Measurements from ENCODE around the gene EMCN. TPM values are rescaled to one million over a fixed set of nuclear protein-coding genes. Genes with fewer than 3 reads are reported as not detected.
A peak's percentile ranks its signal among the peaks of the same experiment; 100 is the strongest.

Gene EMCN
- total RNA-seq, 1 donor from 2014 or later = not detected

GRCh38 chr4:100420571-100420970, 97.3 kb downstream of the EMCN start:
- H2AFZ ChIP-seq (replicated peaks) = no peak overlapping the region
- H3K27me3 ChIP-seq = no peaks in the 10 kb centered on the region
- Mint-ChIP-seq H3K4me3 (no peak overlapping the region), H3K36me3 (no peaks in the 10 kb centered on the region), H3K27ac (no peak overlapping the region), H3K9me3 (no peaks in the 10 kb centered on the region), H3K4me1 (no peaks in the 10 kb centered on the region), H3K27me3 (ENCODE audit: insufficient read depth, low read depth) (no peaks in the 10 kb centered on the region)
- no peaks in the 10 kb centered on the region for H3K36me3 ChIP-seq
- H3K27ac ChIP-seq = no peak overlapping the region
- H3K4me1 ChIP-seq = peaks cover 7% of the 10 kb centered on the region
- no peak overlapping the region for H3K4me3 ChIP-seq
- no peak for DNase-seq (ENCODE audit: low spot score)
- H4K20me1 ChIP-seq (ENCODE audit: low read depth) = no peaks in the 10 kb centered on the region
- no peak overlapping the region for H3K4me2 ChIP-seq
- H3K79me2 ChIP-seq (ENCODE audit: low read depth) = no peaks in the 10 kb centered on the region
- no peaks in the 10 kb centered on the region for H3F3A ChIP-seq (ENCODE audit: low read depth)
- no peaks in the 10 kb centered on the region for H3K9me3 ChIP-seq (ENCODE audit: low read depth)
- H3K9ac ChIP-seq = no peak overlapping the region
- TF ChIP-seq, protein P1, sequence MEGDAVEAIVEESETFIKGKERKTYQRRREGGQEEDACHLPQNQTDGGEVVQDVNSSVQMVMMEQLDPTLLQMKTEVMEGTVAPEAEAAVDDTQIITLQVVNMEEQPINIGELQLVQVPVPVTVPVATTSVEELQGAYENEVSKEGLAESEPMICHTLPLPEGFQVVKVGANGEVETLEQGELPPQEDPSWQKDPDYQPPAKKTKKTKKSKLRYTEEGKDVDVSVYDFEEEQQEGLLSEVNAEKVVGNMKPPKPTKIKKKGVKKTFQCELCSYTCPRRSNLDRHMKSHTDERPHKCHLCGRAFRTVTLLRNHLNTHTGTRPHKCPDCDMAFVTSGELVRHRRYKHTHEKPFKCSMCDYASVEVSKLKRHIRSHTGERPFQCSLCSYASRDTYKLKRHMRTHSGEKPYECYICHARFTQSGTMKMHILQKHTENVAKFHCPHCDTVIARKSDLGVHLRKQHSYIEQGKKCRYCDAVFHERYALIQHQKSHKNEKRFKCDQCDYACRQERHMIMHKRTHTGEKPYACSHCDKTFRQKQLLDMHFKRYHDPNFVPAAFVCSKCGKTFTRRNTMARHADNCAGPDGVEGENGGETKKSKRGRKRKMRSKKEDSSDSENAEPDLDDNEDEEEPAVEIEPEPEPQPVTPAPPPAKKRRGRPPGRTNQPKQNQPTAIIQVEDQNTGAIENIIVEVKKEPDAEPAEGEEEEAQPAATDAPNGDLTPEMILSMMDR (IDR thresholded peaks at IDR 0.05) = no peak
- no peak for TF ChIP-seq EZH2 (IDR thresholded peaks at IDR 0.05)
- TF ChIP-seq EZH2phosphoT487 (IDR thresholded peaks at IDR 0.05) = no peak

DNA sequence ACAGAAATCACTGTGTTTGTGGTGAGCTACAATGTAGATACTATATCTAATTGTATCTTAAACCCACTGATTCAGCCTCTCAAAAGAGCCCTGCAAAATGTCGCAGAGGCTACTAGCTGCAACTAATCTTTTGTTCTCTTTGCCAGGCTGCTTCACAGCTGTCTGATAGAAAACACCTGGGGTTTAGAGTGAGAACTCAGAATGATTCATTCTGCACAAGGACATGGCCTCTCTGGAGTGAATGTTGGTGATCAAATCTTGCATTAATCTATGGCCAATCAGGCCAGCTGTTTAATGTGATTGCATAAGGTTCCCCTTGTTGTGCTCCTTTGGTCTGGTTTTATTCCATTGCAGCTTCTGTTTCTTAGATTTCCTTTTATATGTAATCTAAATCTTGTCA, 100.3 kb downstream of the EMCN start:
- no peaks in the 10 kb centered on the region for H4K20me1 ChIP-seq (ENCODE audit: low read depth)
- no peaks in the 10 kb centered on the region for H3F3A ChIP-seq (ENCODE audit: low read depth)
- no peaks in the 10 kb centered on the region for H3K27me3 ChIP-seq
- H3K27ac Mint-ChIP-seq = no peak overlapping the region
- H3K4me1 ChIP-seq = peaks cover 7% of the 10 kb centered on the region
- H3K27me3 Mint-ChIP-seq (ENCODE audit: insufficient read depth, low read depth) = peaks cover 2% of the 10 kb centered on the region
- no peak overlapping the region for H3K4me3 Mint-ChIP-seq
- no peaks in the 10 kb centered on the region for H3K9me3 Mint-ChIP-seq
- no peaks in the 10 kb centered on the region for H3K36me3 ChIP-seq
- no peaks in the 10 kb centered on the region for H3K79me2 ChIP-seq (ENCODE audit: low read depth)
- no peaks in the 10 kb centered on the region for H3K4me1 Mint-ChIP-seq
- H3K4me2 ChIP-seq = peak overlapping the region; percentile 40
- no peaks in the 10 kb centered on the region for H3K36me3 Mint-ChIP-seq
- TF ChIP-seq, protein P1 (IDR thresholded peaks at IDR 0.05) = no peak
- no peak for TF ChIP-seq EZH2phosphoT487 (IDR thresholded peaks at IDR 0.05)
- TF ChIP-seq EZH2 (IDR thresholded peaks at IDR 0.05) = no peak
- H3K9me3 ChIP-seq (ENCODE audit: low read depth) = no peaks in the 10 kb centered on the region
- no peak overlapping the region for H2AFZ ChIP-seq (replicated peaks)
- DNase-seq (ENCODE audit: low spot score) = peak; percentile 41
- no peak overlapping the region for H3K27ac ChIP-seq
- H3K4me3 ChIP-seq = no peak overlapping the region
- H3K9ac ChIP-seq = no peak overlapping the region

GRCh38 chr4:100414016-100414790, 103.6 kb downstream of the EMCN start:
- Mint-ChIP-seq H3K4me3 (no peak overlapping the region), H3K27ac (no peak overlapping the region), H3K36me3 (no peaks in the 10 kb centered on the region), H3K9me3 (no peaks in the 10 kb centered on the region), H3K27me3 (ENCODE audit: insufficient read depth, low read depth) (peaks cover 2% of the 10 kb centered on the region), H3K4me1 (no peaks in the 10 kb centered on the region)
- Histone ChIP-seq H3K9ac (no peak overlapping the region), H3K4me2 (no peak overlapping the region), H4K20me1 (ENCODE audit: low read depth) (no peaks in the 10 kb centered on the region), H3K4me1 (peaks cover 7% of the 10 kb centered on the region), H3K79me2 (ENCODE audit: low read depth) (no peaks in the 10 kb centered on the region), H3K9me3 (ENCODE audit: low read depth) (no peaks in the 10 kb centered on the region), H3F3A (ENCODE audit: low read depth) (no peaks in the 10 kb centered on the region), H3K27me3 (no peaks in the 10 kb centered on the region), H3K4me3 (no peak overlapping the region), H2AFZ (replicated peaks) (peak overlapping the region; percentile 86), H3K36me3 (no peaks in the 10 kb centered on the region), H3K27ac (no peak overlapping the region)
- TF ChIP-seq EZH2 (IDR thresholded peaks at IDR 0.05) (no peak), EZH2phosphoT487 (IDR thresholded peaks at IDR 0.05) (no peak)
- TF ChIP-seq, protein P1 (IDR thresholded peaks at IDR 0.05) = no peak
- no peak for DNase-seq (ENCODE audit: low spot score)

Measured in neural progenitor cell (in vitro differentiated cells).